ENCODE results near the gene NLK. TPM values are rescaled to one million over a fixed set of nuclear protein-coding genes. Genes with fewer than 3 reads are reported as not detected.
A peak's percentile ranks its signal among the peaks of the same experiment; 100 is the strongest.

NLK gene
- total RNA-seq, 1 experiment from 2014 or later: 31.8 TPM

DNA sequence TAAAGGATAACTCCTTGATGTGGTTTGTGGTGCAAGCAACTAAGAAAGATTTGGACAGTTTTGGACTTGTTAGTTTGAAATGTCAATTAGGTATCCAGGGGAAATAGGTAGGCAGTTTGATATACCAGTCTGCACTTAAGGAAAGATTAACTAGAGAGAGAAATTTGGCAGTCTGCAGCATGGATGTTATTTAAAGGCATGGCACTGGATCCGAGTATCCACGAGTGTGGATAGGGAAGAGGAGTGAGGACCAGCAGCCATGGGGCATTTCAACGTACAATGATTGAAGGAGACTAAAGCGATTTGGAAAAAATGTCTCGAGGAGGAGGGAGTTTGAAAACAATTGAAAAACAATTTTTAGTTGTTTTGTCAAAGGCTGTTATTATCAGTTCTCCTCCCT, 117.4 kb downstream of the NLK start:
- no peaks in the 10 kb centered on the region for H3K27me3 ChIP-seq (ENCODE audit: insufficient read depth, low read length)
- H3T11ph ChIP-seq (ENCODE audit: low read length): no peak overlapping the region
- H3K79me1 ChIP-seq (ENCODE audit: insufficient read depth, low read depth, low read length, poor library complexity, severe bottlenecking): no peaks in the 10 kb centered on the region
- no peaks in the 10 kb centered on the region for H3K9me3 Mint-ChIP-seq
- H3K9ac ChIP-seq (ENCODE audit: extremely low read depth, insufficient read length, low read length): no peak overlapping the region
- H3K4me3 Mint-ChIP-seq: no peak overlapping the region
- H3K9me3 ChIP-seq (ENCODE audit: control insufficient read depth, low read depth, low read length): no peaks in the 10 kb centered on the region
- no peak overlapping the region for H2BK120ac ChIP-seq (ENCODE audit: low read depth, low read length, poor library complexity, severe bottlenecking)
- no peak overlapping the region for H3K56ac ChIP-seq (ENCODE audit: insufficient read length, low read depth, low read length)
- H4K5ac ChIP-seq (ENCODE audit: insufficient read length, low read depth, low read length): no peak overlapping the region
- H3K27me3 Mint-ChIP-seq (ENCODE audit: low read depth): no peaks in the 10 kb centered on the region; the same call in 1 of the 2 replicates
- no peak overlapping the region for H3K27ac ChIP-seq (ENCODE audit: insufficient read length, low read depth, low read length)
- no CpG with 5 or more reads among the region's 5 CpGs for WGBS (ENCODE audit: extremely low coverage, insufficient read length, low lambda C conversion rate)
- no peak overlapping the region for H2AK5ac ChIP-seq (ENCODE audit: insufficient read length, low read length)
- peaks cover 0 to 10% (median 6%) of the 10 kb centered on the region in 3 experiments; a peak in 5 of 7 replicates for H3K36me3 Mint-ChIP-seq (ENCODE audit: insufficient read depth in 1 of 3, low read depth in 3 of 3)
- H3K27ac Mint-ChIP-seq: peak overlapping the region in 1 of 3 experiments; percentile 59; a peak in 3 of 7 replicates
- H3K4ac ChIP-seq (ENCODE audit: low read depth, low read length): no peak overlapping the region
- no peaks in the 10 kb centered on the region for H4K20me1 ChIP-seq (ENCODE audit: control insufficient read depth, insufficient read depth, insufficient read length)
- H4K91ac ChIP-seq (ENCODE audit: insufficient read length, low read depth, low read length): no peak overlapping the region
- H3K23ac ChIP-seq (ENCODE audit: insufficient read length, low read depth, low read length): no peak overlapping the region
- no peak overlapping the region for H2BK12ac ChIP-seq (ENCODE audit: insufficient read length, low read depth, low read length)
- H3K14ac ChIP-seq (ENCODE audit: insufficient read depth, low read length): no peak overlapping the region
- no peak overlapping the region for H3K18ac ChIP-seq (ENCODE audit: insufficient read length, low read depth, low read length)
- H3K23me2 ChIP-seq (ENCODE audit: insufficient read length, low read depth, low read length, poor library complexity, severe bottlenecking): no peaks in the 10 kb centered on the region
- H2BK20ac ChIP-seq (ENCODE audit: low read depth, low read length, poor library complexity, severe bottlenecking): no peak overlapping the region
- no peak overlapping the region for H2BK15ac ChIP-seq (ENCODE audit: low read depth, low read length)
- no peaks in the 10 kb centered on the region for H3K79me2 ChIP-seq (ENCODE audit: insufficient read depth, low read length)
- H3K4me1 Mint-ChIP-seq: peaks cover 5 to 7% of the 10 kb centered on the region in 2 experiments; a peak in 2 of 4 replicates
- no peak overlapping the region for H4K8ac ChIP-seq (replicated peaks; ENCODE audit: insufficient read length, low read depth, low read length)
- H2AFZ ChIP-seq (ENCODE audit: low read length): no peak overlapping the region
- no peak overlapping the region for H2BK5ac ChIP-seq (ENCODE audit: insufficient read length, low read length)
- no peak for TF ChIP-seq CTCF (conservative IDR thresholded peaks at IDR 0.05)
- no peak overlapping the region for H3K4me2 ChIP-seq (ENCODE audit: insufficient read depth, insufficient read length, low read length)
- no peak for DNase-seq
- H3K4me1 ChIP-seq (ENCODE audit: insufficient read depth, low read length): no peaks in the 10 kb centered on the region

Measured in H9 (cell line).